ENCODE measurements around the gene MSANTD1.

The MSANTD1 gene

DNA sequence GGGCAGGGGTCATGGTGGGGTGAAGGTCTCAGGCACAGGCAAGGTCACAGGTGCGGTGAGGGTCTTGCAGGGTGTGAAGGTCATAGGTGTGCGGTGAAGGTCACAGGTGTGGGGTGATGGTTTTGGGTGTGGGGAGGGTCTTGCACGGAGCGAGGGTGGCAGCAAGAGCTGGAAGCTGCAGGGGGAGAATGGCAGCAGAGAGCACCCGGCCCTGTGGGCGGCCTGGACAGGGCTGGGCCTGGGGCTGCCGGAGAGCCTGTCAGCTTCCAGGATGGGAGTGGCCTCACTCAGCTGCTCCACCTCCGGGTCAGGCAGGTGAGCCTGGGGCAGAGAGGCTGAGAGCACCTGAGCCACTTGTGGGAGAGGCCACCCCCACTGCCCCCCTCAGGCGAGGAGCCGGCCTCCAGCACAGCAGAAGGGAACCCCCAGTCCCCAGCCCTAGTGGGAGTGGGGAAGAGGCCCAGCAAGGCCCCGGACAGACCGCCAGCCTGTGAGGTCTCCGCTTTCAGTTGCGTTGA, 1.5 kb downstream of the MSANTD1 start:
- peak in 1 of 2 experiments; percentile 68 for DNase-seq

- DNase-seq: peak; percentile 83 to 85
Observed at GRCh38 chr4:3250956-3251690, 2.2 kb downstream of the MSANTD1 start.

DNA sequence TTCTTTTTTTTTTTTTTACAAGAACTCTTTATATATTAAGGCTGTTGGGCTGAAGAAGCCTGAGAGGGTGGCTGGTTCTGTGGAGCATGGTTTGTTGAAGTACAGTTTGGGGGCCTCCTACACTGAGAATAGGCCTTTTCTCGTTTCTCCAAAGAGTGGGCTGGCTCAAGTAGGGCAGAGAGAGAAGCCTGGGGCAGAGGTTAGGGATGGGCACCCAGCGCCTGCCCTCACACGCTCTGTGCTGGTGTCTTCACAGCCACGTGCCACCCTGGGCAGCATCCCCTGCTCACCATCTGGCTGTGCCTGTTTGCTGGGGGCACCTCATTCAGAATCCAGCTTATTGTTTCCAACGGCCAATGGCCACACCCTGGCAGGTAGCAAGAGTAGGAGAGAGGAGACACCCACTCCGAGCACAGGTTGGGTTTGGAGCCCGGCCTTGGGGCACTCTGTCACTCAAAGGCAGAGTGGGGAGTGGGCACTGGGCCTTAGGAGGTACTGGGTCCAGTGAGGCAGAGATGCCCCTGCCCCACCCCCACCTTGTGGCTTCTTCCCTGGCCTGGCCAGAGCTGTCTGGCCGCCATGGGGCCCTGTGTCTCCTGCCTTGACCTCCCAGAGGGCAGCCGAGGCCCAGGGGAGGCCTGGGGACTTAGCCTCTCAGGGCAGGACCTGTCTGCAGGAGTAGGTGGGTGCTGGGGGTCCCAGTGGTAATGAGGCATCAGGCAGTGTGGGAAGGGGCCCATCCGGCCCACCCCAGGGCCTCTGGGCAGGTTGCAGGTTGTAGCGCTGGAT, 2.9 kb downstream of the MSANTD1 start:
- no peak for DNase-seq

DNA sequence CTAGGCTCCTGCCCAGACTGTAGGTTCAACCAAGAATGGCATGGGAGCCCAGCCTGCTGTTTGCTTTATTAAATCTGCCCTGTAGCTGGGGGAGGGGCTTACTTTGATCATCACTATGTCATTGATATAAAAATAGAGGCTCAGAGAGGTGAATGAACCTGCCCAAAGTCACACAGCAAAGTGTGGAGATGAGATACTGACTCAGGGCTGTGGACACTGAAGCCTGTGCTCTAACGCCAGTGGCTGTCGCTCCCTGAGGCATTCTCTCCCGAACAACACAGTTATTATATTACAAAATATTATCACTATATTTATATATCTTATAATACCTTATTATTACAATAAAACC, 3.5 kb downstream of the MSANTD1 start:
- no peak for DNase-seq

- no peak for DNase-seq
Observed at GRCh38 chr4:3252831-3253641, 4.1 kb downstream of the MSANTD1 start.

DNA sequence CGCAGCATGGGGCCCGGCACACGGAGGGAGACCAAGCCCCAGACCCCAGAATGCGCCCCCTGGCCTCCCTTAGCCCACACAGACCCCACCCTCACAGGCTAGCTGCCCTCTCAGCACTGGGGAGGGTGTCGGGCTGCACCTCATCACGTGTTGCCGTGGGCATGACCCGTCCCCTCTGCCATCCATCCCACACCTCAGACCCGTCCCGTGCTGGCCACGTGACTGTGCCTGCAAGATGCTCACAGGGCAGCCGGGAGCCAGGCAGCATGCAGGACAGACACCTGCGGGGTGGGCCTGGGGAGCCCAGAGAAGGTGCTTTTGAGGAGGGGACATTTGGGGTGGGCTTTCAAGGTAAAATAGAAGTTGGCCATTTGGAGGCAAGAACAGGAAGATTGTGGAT, 4.8 kb downstream of the MSANTD1 start:
- no peak for DNase-seq

GRCh38 chr4:3254302-3255131, 5.6 kb downstream of the MSANTD1 start:
- DNase-seq: no peak

- DNase-seq: no peak
Observed at GRCh38 chr4:3255611-3256186, 6.7 kb downstream of the MSANTD1 start.

DNA sequence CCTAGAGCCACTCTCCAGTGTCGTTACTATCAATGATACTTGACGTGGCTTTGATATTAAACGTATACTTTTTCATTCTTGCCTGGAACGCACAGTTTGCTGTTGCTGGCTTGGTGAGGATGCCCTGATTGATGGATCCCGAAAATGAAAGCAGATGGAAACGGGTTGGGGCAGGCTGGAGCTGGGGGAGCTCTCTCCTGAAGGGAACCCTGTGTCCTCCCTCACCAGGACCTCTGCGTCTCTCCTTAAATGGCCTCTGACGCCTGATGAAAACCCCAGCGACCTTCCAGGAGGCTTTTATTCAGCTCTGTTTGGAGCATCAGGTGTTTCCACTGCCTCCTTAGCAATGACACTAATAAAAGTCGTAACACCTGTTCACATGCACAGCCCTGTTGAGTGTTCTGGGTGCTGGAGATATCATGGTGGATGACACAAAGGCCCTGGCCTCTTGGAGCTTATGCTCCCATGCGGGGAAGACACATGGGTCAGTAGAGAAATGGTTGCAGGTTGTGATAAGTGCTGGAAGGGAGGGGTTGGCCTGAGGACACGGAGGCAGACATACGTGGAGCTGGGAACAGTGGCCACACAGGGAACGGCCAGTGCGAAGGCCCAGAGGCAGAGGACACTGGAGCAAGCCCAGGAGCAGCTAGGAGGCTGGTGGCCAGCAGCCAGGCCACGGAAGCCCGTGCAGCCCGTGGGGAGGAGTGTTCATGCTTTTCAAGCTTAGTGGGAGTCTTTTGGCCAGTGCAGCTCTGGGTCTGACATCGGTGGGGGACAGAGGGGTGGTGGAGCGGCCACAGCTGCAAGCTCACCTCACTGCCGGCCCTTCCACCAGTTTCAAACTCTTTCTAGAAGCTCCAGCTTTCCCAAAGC, 7.5 kb downstream of the MSANTD1 start:
- no peak for DNase-seq

DNA sequence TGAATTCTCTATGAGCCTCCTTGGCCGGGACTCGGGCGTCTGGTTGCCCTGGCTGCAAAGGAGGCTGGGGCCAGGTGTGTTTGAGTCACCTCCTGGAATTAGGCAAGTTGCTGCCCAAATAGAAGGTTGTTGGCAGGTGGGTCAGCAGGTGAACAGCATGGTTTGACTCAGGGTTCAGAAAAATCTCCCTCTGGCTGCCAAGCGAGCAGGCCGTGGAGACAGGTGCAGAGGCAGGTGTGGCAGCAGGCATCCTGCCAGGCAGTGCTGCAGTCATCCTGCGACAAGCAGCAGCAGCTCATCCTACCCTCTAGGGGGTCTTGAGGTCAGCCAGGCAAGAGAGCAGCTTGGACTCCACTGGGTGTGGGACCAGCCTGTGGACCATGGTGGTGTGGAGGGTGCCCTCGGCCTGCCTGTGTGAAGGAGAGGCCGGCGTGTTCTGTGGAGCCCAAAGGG, 8.2 kb downstream of the MSANTD1 start:
- peak; percentile 58 to 61 for DNase-seq

DNA sequence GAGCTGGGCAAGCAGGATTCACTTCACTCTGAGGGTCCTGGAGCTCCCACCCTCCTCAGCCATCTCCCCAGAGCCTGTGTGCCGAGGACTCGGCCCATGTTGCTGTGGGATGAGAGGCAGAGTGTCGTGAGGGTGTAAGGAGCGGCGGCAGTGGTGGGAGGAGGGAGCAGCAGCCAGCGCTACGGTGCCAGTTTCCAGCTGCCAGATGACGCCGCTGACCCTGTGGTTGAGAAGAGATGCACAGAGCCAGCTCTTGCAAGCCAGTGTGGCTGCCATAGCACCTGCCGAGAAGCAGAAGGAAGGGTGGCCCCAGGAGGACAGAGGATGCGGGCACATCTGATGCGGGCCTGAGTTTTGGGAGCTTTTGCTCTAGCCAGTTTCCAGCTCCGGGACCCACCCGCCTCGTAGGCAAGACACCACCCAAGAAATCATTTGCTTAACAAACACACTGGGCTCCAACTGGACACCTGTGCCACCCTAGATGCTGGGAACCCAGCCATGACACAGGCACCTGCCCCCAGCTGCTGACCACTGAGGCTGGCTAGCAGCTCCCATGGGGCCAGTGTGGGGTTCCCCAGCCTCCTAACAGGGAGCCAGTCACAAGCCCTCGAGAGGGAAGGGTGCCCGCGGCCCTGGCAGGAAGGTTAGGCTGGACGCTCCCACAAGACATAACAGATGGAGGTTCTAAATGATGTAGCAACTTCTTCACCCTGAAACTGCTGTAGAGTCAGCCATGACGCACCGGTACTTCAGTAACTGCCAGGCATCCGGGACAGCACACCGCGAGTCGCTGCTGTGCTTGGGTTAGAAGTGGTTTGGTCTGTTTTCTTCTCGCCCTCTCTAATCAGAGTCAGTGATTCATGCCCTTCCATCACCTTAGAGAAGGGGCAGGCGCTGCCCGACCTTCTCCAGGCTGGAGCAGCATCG, 8.9 kb downstream of the MSANTD1 start:
- peak in 1 of 2 experiments; percentile 57 for DNase-seq

DNA sequence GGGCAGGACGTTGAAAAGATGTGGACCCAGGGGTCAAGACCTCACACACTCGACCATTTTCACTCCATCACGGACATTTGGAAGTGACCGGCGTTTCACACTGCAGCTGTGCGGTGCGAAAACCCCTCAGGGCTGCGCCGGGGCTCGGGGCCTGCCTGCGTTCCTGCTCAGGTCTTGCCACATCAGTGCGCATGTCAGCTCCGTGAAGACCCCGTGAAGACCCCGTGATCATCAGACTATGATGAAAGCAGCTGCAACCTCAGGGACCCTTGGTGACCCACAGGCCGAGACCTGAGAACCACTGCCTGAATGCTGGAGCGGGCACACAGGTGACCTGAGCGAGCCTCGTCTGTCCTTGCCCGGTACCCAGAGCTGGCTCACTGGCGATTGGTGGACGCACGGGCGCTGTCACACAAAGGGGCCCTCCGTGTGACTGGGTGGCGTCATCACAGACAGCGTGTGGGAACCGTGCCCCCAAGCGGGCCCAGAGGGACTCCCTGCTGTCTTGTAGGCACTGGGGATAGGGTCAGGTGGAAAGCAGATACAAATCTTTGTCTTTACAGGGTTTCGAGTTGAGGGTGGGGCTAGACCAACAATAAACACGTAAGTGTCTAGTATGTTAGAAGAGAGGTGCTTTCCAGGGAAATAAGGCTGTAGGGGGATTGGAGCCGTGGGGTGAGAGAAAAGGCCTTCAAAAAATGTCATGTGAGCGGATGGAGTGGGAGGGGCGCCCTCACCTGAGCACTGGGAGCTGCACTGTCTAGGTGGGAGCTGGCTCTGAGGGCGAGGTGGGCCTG, 12.7 kb downstream of the MSANTD1 start:
- no peak for DNase-seq

GRCh38 chr4:3262208-3263052, 13.5 kb downstream of the MSANTD1 start:
- DNase-seq: no peak

- no peak for DNase-seq
Observed at GRCh38 chr4:3263053-3263875, 14.3 kb downstream of the MSANTD1 start.

- no peak for DNase-seq
Observed at GRCh38 chr4:3263876-3264193, 14.9 kb downstream of the MSANTD1 start.

GRCh38 chr4:3266076-3266475, 17.1 kb downstream of the MSANTD1 start:
- no peak for DNase-seq
